GM12864 (cell line): Measurements from ENCODE around the gene CLDN9.

ENCODE experiments used
- DNase-seq: peaks from one replicate; pipeline ENCODE4 v3.0.0-alpha.2; 2011; ENCODE audit warnings: low read depth
- H3K4me3 ChIP-seq: 2 replicates; pipeline ENCODE4 v1.5.1; 2011; ENCODE audit warnings: mild to moderate bottlenecking, low read depth, low read length, control low read depth
- TF ChIP-seq, protein P1 (sequence below): IDR thresholded peaks from 2 replicates; pipeline ENCODE4 v1.5.1; 2011; ENCODE audit warnings: low read depth, mild to moderate bottlenecking, moderate library complexity, low read length, control low read depth, inconsistent platforms; ENCODE audit errors: missing control alignments

Gene CLDN9

DNA sequence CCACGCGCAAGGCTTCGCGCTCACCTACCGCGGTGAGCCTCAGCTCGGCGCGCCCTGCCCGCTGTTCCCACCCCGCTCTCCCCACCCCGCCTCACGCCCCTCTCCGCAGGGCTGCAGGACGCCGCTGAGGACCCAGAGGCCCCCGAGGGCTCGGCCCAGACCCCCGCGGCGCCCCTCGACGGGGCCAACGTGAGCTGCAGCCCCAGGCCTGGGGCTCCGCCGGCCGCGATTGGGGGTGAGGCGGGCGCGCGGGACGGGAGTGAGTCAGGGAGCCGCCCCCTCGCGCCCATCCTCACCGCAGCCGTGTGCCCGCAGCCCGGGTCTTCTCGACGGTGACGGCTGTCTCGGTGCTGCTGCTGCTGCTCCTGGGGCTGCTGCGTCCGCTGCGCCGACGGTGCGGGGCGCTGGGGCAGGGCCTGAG is 45.5 kb upstream of the CLDN9 start:
- H3K4me3 ChIP-seq, result peak overlapping the region; percentile 2; the same call in 1 of the 2 replicates
- no peak for DNase-seq
- TF ChIP-seq, protein P1, sequence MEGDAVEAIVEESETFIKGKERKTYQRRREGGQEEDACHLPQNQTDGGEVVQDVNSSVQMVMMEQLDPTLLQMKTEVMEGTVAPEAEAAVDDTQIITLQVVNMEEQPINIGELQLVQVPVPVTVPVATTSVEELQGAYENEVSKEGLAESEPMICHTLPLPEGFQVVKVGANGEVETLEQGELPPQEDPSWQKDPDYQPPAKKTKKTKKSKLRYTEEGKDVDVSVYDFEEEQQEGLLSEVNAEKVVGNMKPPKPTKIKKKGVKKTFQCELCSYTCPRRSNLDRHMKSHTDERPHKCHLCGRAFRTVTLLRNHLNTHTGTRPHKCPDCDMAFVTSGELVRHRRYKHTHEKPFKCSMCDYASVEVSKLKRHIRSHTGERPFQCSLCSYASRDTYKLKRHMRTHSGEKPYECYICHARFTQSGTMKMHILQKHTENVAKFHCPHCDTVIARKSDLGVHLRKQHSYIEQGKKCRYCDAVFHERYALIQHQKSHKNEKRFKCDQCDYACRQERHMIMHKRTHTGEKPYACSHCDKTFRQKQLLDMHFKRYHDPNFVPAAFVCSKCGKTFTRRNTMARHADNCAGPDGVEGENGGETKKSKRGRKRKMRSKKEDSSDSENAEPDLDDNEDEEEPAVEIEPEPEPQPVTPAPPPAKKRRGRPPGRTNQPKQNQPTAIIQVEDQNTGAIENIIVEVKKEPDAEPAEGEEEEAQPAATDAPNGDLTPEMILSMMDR, result no peak

DNA sequence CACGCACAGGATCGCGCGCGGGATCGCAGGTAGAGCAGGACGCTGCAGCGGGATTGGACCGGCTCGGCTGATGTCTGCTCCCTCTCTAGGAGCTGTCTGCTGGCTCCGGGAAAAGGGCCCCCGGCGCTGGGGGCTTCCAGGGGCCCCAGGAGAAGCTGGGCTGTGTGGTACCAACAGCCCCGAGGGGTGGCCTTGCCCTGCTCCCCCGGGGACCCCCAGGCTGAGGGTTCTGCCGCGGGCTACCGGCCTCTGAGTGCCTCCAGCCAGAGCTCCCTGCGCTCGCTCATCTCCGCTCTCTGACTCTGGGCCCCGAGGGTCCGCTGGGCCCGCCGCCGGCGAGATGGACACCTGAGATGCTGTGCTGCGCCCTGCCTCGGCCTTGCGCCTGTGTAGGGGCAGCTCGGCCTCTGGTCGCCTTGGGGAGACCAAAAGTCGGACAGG is 45.0 kb upstream of the CLDN9 start:
- no peak overlapping the region for H3K4me3 ChIP-seq
- TF ChIP-seq, protein P1, result no peak
- DNase-seq, result no peak

DNA sequence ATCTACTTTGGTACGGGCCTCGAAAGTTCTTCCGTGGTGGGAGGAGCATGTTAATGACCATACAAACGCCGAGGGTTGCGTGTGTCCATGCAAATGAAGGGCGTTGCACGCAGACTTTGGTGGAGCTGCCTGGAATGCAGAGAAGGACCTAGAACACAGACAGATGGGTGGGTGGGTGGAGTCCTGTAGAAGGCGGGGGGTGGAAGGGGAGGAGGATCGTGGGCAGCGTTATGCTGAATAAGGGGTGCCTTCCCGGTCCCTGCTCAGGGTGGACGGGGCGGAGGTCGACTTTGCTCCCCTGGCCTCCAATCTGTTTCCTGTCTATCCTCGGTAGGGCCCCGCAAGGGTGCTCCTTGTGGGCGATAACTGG is 44.4 kb upstream of the CLDN9 start:
- no peak for DNase-seq
- H3K4me3 ChIP-seq, result peak overlapping the region; percentile 91
- TF ChIP-seq, protein P1, result no peak

DNA sequence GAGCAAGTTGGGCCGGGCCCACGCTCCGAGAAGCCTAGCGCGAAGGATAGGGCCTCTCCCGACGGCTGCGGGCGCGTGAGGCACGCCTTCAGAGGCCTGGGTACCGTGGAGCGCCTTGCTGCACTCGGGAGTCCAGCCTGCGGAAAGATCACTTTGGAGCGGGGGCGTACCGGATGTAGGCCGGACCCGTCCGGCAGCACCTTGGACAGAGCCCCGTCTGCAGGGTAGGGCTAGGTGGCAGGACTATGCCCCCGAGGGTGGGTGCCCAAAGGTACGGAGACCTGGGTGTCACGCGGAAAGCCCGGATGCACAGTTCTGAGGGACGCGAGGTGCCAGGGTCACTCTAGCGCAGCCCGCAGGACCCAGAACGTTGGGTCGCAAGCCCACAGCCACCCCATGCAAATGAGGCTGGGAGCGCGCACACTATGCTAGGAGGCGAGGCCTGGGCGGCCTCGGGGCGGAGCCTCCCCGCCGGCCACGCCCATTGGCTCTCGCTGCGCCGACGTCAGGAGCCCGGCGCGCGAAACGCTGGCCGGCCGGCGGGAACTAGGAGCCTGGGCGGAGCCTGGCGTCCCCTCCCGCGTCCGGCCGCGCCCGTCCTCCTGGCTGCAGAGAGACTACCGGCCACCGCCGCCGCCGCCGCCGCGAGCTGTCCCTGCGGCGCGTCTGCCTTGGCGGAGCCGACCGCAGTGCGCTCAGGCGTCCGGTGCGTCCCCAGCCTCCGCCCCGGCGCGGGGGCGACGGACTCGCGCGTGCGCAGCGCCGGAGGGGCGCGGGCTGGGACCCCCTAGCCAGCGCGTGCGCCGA is 43.8 kb upstream of the CLDN9 start, which contains the start of gene PAQR4:
Gene PAQR4, plus strand, starts transcription at position 611 of the 807 bp plus-strand sequence. CDS start 327 bp downstream, outside the sequence.
- H3K4me3 ChIP-seq, result peak within 1 kb of the TSS; percentile 91
- TF ChIP-seq, protein P1, result no peak
- DNase-seq, result peak; percentile 54

GRCh38 chr16:2969545-2970521 is 42.9 kb upstream of the CLDN9 start:
- TF ChIP-seq, protein P1, result peak; percentile 66
- no peak for DNase-seq
- peak overlapping the region; percentile 91 for H3K4me3 ChIP-seq

DNA sequence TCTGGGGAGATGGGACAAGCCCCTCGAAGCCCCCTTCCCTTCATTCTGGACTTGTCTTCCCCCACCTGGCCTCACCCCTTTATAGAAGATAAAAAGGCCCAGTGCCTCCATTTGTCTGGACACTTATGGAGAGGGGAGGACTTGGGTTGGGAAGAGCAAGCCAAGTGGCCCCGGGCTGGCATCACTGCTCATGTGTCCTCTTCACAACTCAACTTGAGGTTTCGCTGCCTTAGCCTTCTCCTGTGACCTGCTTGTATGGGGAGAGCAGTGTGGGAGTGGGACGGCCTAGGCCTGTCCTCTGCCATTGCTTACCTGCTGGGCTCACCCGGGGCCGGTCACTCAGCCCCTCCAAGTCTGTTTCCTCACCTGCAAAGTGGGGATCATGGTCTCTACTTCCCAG is 42.2 kb upstream of the CLDN9 start:
- peak overlapping the region; percentile 91 for H3K4me3 ChIP-seq
- DNase-seq, result no peak
- TF ChIP-seq, protein P1, result no peak
